ENCODE data around the gene NEAT1. TPM values are rescaled to one million over a fixed set of nuclear protein-coding genes. Genes with fewer than 3 reads are reported as not detected.

The NEAT1 gene
- total RNA-seq, 1 experiment from 2014 or later: 938 TPM

DNA sequence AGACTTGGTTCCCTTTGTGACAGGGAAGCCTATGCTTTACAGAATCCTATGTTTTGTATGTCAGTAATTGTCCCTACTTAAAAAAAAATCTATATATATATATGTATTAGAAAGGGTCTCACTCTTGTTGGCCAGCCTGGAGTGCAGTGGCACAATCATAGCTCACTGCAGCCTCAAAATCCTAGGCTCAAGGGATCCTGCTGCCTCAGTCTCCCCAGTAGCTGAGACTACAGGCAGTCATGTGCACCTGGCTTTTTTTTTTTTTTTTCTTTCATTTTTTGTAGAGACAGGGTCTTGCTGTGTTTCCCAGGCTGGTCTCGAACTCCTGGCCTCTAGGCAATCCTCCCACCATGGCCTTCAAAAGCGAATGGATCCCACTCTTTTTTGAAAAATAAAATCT, 2.1 kb upstream of the NEAT1 start:
- peak overlapping the region; percentile 99 for H3K4me2 ChIP-seq
- no peak for DNase-seq
- BruUV-seq (replicated peaks): no TSS peak
- H3K9me2 ChIP-seq (ENCODE audit: insufficient read depth): no peaks in the 10 kb centered on the region
- H3K4me3 ChIP-seq: peak overlapping the region; percentile 90
- peaks cover 57% of the 10 kb centered on the region for H3K4me1 ChIP-seq (replicated peaks; ENCODE audit: insufficient read depth)
- H3K79me2 ChIP-seq (ENCODE audit: low read depth): peaks cover 64% of the 10 kb centered on the region
- intact Hi-C loops (cut with micrococcal nuclease; ENCODE audit: unreplicated experiment): loop anchor here (2.0 to 5.0 kb wide), 3 partner anchors 78 to 152 kb away; partner anchors contain the start of genes FAM89B, LTBP3, MALAT1 and ZNRD2
- H2AFZ ChIP-seq: no peak overlapping the region
- no peaks in the 10 kb centered on the region for H3K27me3 ChIP-seq (ENCODE audit: insufficient read depth, low read depth)
- H4K20me1 ChIP-seq (ENCODE audit: insufficient read depth): peaks cover 28% of the 10 kb centered on the region
- POLR2A ChIA-PET (ENCODE audit: unreplicated experiment): interaction anchor here (0.6 to 3.2 kb wide), 18 partner anchors 12 to 526 kb away, joined by 3 to 97 read pairs (median 8); partner anchors contain the start of gene MALAT1
- H3K9me3 ChIP-seq (ENCODE audit: insufficient read depth, low read depth): no peaks in the 10 kb centered on the region
- peak overlapping the region; percentile 100 for H3K27ac ChIP-seq
- TF ChIP-seq EZH2 (IDR thresholded peaks at IDR 0.05; ENCODE audit: low read depth): no peak
- TF ChIP-seq, protein P1, sequence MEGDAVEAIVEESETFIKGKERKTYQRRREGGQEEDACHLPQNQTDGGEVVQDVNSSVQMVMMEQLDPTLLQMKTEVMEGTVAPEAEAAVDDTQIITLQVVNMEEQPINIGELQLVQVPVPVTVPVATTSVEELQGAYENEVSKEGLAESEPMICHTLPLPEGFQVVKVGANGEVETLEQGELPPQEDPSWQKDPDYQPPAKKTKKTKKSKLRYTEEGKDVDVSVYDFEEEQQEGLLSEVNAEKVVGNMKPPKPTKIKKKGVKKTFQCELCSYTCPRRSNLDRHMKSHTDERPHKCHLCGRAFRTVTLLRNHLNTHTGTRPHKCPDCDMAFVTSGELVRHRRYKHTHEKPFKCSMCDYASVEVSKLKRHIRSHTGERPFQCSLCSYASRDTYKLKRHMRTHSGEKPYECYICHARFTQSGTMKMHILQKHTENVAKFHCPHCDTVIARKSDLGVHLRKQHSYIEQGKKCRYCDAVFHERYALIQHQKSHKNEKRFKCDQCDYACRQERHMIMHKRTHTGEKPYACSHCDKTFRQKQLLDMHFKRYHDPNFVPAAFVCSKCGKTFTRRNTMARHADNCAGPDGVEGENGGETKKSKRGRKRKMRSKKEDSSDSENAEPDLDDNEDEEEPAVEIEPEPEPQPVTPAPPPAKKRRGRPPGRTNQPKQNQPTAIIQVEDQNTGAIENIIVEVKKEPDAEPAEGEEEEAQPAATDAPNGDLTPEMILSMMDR (conservative IDR thresholded peaks at IDR 0.05): no peak
- CTCF ChIA-PET: interaction anchor here (0.6 kb wide), 1 partner anchor 48 kb away, joined by 3 read pairs; no protein-coding TSS in a partner anchor
- peaks cover 70% of the 10 kb centered on the region for H3F3A ChIP-seq (ENCODE audit: insufficient read depth, low read depth)
- peaks cover 25% of the 10 kb centered on the region for H3K36me3 ChIP-seq (ENCODE audit: low read depth)

- peak; percentile 95 for DNase-seq
- peaks cover 71% of the 10 kb centered on the region for H3K79me2 ChIP-seq (ENCODE audit: low read depth)
- H3K4me2 ChIP-seq: peak overlapping the region; percentile 99
- no peak overlapping the region for H2AFZ ChIP-seq
- ChIA-PET CTCF (no interaction called here), POLR2A (ENCODE audit: unreplicated experiment) (interaction anchor here (0.5 to 3.2 kb wide), 24 partner anchors 16 to 527 kb away, joined by 3 to 27 read pairs (median 6); partner anchors contain the start of genes MALAT1 and PCNX3)
- H3K4me3 ChIP-seq: peak overlapping the region; percentile 90
- no peaks in the 10 kb centered on the region for H3K27me3 ChIP-seq (ENCODE audit: insufficient read depth, low read depth)
- intact Hi-C loops (cut with micrococcal nuclease; ENCODE audit: unreplicated experiment): loop anchor here (2.0 to 5.0 kb wide), 3 partner anchors 78 to 151 kb away; partner anchors contain the start of genes FAM89B, LTBP3, MALAT1 and ZNRD2
- peaks cover 35% of the 10 kb centered on the region for H4K20me1 ChIP-seq (ENCODE audit: insufficient read depth)
- H3K27ac ChIP-seq: peak overlapping the region; percentile 100
- no peaks in the 10 kb centered on the region for H3K9me2 ChIP-seq (ENCODE audit: insufficient read depth)
- H3F3A ChIP-seq (ENCODE audit: insufficient read depth, low read depth): peaks cover 72% of the 10 kb centered on the region
- H3K4me1 ChIP-seq (replicated peaks; ENCODE audit: insufficient read depth): peaks cover 52% of the 10 kb centered on the region
- no TSS peak for BruUV-seq (replicated peaks)
- no peaks in the 10 kb centered on the region for H3K9me3 ChIP-seq (ENCODE audit: insufficient read depth, low read depth)
- TF ChIP-seq, protein P1 (conservative IDR thresholded peaks at IDR 0.05): 0 out of 2 replicates have a peak, but pooled peaks have one; percentile 23
- no peak for TF ChIP-seq EZH2 (IDR thresholded peaks at IDR 0.05; ENCODE audit: low read depth)
- peaks cover 32% of the 10 kb centered on the region for H3K36me3 ChIP-seq (ENCODE audit: low read depth)
Observed at GRCh38 chr11:65420979-65421793, 1.4 kb upstream of the NEAT1 start.

- Histone ChIP-seq H3K4me3 (peak overlapping the region; percentile 90), H4K20me1 (ENCODE audit: insufficient read depth) (peaks cover 43% of the 10 kb centered on the region), H3F3A (ENCODE audit: insufficient read depth, low read depth) (peaks cover 80% of the 10 kb centered on the region), H3K27me3 (ENCODE audit: insufficient read depth, low read depth) (no peaks in the 10 kb centered on the region), H3K27ac (peak overlapping the region; percentile 100), H3K9me2 (ENCODE audit: insufficient read depth) (no peaks in the 10 kb centered on the region), H3K4me1 (replicated peaks; ENCODE audit: insufficient read depth) (peaks cover 52% of the 10 kb centered on the region), H3K36me3 (ENCODE audit: low read depth) (peaks cover 40% of the 10 kb centered on the region), H2AFZ (peak overlapping the region; percentile 67; the same call in 1 of the 2 replicates), H3K9me3 (ENCODE audit: insufficient read depth, low read depth) (no peaks in the 10 kb centered on the region), H3K4me2 (peak overlapping the region; percentile 99), H3K79me2 (ENCODE audit: low read depth) (peaks cover 73% of the 10 kb centered on the region)
- ChIA-PET CTCF (interaction anchor here (0.7 kb wide), 1 partner anchor 736 kb away, joined by 7 read pairs; no protein-coding TSS in a partner anchor), POLR2A (ENCODE audit: unreplicated experiment) (interaction anchor here (0.5 to 2.3 kb wide), 37 partner anchors 19 to 1101 kb away, joined by 3 to 36 read pairs (median 8); partner anchors contain the start of genes MALAT1, PCNX3, SAC3D1 and SF1)
- intact Hi-C loops (cut with micrococcal nuclease; ENCODE audit: unreplicated experiment): loop anchor here (1.0 to 5.0 kb wide), 4 partner anchors 40 to 150 kb away; partner anchors contain the start of genes FAM89B, LTBP3, MALAT1 and SLC25A45
- DNase-seq: peak; percentile 89 to 99
- no peak for TF ChIP-seq EZH2 (IDR thresholded peaks at IDR 0.05; ENCODE audit: low read depth)
- TF ChIP-seq, protein P1 (conservative IDR thresholded peaks at IDR 0.05): no peak
- BruUV-seq (replicated peaks): no TSS peak
Observed at GRCh38 chr11:65421794-65422632, 585 bp upstream of the NEAT1 start.
